Measurements from ENCODE around the gene CTAGE9. TPM values are rescaled to one million over a fixed set of nuclear protein-coding genes. Genes with fewer than 3 reads are reported as not detected.

Gene CTAGE9
- total RNA-seq, 2 experiments from 2014 or later: not detected

- Histone ChIP-seq H3K27ac (ENCODE audit: low read depth in 1 of 2, low read length in 2 of 2) (no peak overlapping the region), H3K4me1 (ENCODE audit: insufficient read depth, low read length) (no peaks in the 10 kb centered on the region), H3K27me3 (ENCODE audit: control insufficient read depth in 1 of 2, insufficient read depth in 2 of 2, low read length in 2 of 2) (no peaks in the 10 kb centered on the region), H3K4me3 (ENCODE audit: low read length) (no peak overlapping the region), H3K9me3 (ENCODE audit: control insufficient read depth in 1 of 2, insufficient read depth in 1 of 2, low read length in 2 of 2) (no peaks in the 10 kb centered on the region), H3K36me3 (ENCODE audit: insufficient read depth, low read length) (no peaks in the 10 kb centered on the region)
- H3K9me3 Mint-ChIP-seq: no peaks in the 10 kb centered on the region
- no peak overlapping the region for H3K27ac Mint-ChIP-seq
- no peaks in the 10 kb centered on the region for H3K4me1 Mint-ChIP-seq (ENCODE audit: low read depth)
- intact Hi-C loops (cut with DNase I, micrococcal nuclease): no loop called here
- DNase-seq: no peak
- TF ChIP-seq, protein P1, sequence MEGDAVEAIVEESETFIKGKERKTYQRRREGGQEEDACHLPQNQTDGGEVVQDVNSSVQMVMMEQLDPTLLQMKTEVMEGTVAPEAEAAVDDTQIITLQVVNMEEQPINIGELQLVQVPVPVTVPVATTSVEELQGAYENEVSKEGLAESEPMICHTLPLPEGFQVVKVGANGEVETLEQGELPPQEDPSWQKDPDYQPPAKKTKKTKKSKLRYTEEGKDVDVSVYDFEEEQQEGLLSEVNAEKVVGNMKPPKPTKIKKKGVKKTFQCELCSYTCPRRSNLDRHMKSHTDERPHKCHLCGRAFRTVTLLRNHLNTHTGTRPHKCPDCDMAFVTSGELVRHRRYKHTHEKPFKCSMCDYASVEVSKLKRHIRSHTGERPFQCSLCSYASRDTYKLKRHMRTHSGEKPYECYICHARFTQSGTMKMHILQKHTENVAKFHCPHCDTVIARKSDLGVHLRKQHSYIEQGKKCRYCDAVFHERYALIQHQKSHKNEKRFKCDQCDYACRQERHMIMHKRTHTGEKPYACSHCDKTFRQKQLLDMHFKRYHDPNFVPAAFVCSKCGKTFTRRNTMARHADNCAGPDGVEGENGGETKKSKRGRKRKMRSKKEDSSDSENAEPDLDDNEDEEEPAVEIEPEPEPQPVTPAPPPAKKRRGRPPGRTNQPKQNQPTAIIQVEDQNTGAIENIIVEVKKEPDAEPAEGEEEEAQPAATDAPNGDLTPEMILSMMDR (IDR thresholded peaks at IDR 0.05): no peak
- CTCF ChIA-PET: no interaction called here
- no peaks in the 10 kb centered on the region for H3K36me3 Mint-ChIP-seq (ENCODE audit: low read depth)
- H3K4me3 Mint-ChIP-seq: no peak overlapping the region
- H3K27me3 Mint-ChIP-seq: peaks cover 5% of the 10 kb centered on the region
- no peak for ATAC-seq (ENCODE audit: poor library complexity)
- POLR2A ChIA-PET: no interaction called here
These were observed 33.8 kb upstream of the CTAGE9 start for GRCh38 chr6:131744432-131745287.

- DNase-seq (no peak), ATAC-seq (ENCODE audit: poor library complexity) (no peak)
- Histone ChIP-seq H3K36me3 (ENCODE audit: insufficient read depth, low read length) (no peaks in the 10 kb centered on the region), H3K27ac (ENCODE audit: low read depth in 1 of 2, low read length in 2 of 2) (no peak overlapping the region), H3K4me3 (ENCODE audit: low read length) (no peak overlapping the region), H3K27me3 (ENCODE audit: control insufficient read depth in 1 of 2, insufficient read depth in 2 of 2, low read length in 2 of 2) (no peaks in the 10 kb centered on the region), H3K9me3 (ENCODE audit: control insufficient read depth in 1 of 2, insufficient read depth in 1 of 2, low read length in 2 of 2) (no peaks in the 10 kb centered on the region), H3K4me1 (ENCODE audit: insufficient read depth, low read length) (no peaks in the 10 kb centered on the region)
- no peaks in the 10 kb centered on the region for H3K36me3 Mint-ChIP-seq (ENCODE audit: low read depth)
- ChIA-PET CTCF (no interaction called here), POLR2A (no interaction called here)
- H3K27ac Mint-ChIP-seq: no peak overlapping the region
- intact Hi-C loops (cut with DNase I, micrococcal nuclease): no loop called here
- peaks cover 5% of the 10 kb centered on the region for H3K27me3 Mint-ChIP-seq
- H3K9me3 Mint-ChIP-seq: no peaks in the 10 kb centered on the region
- H3K4me3 Mint-ChIP-seq: no peak overlapping the region
- no peaks in the 10 kb centered on the region for H3K4me1 Mint-ChIP-seq (ENCODE audit: low read depth)
- TF ChIP-seq, protein P1 (IDR thresholded peaks at IDR 0.05): no peak
These were observed 31.0 kb upstream of the CTAGE9 start for GRCh38 chr6:131741688-131742393.

- no peaks in the 10 kb centered on the region for H3K9me3 ChIP-seq (ENCODE audit: control insufficient read depth in 1 of 2, insufficient read depth in 1 of 2, low read length in 2 of 2)
- H3K36me3 ChIP-seq (ENCODE audit: insufficient read depth, low read length): no peaks in the 10 kb centered on the region
- no peak for DNase-seq
- H3K27ac Mint-ChIP-seq: no peak overlapping the region
- H3K4me3 Mint-ChIP-seq: no peak overlapping the region
- H3K27me3 ChIP-seq (ENCODE audit: control insufficient read depth in 1 of 2, insufficient read depth in 2 of 2, low read length in 2 of 2): no peaks in the 10 kb centered on the region
- POLR2A ChIA-PET: no interaction called here
- no peaks in the 10 kb centered on the region for H3K4me1 Mint-ChIP-seq (ENCODE audit: low read depth)
- CTCF ChIA-PET: no interaction called here
- no peak for ATAC-seq (ENCODE audit: poor library complexity)
- H3K4me3 ChIP-seq (ENCODE audit: low read length): no peak overlapping the region
- H3K27ac ChIP-seq (ENCODE audit: low read depth in 1 of 2, low read length in 2 of 2): no peak overlapping the region
- H3K27me3 Mint-ChIP-seq: peaks cover 5% of the 10 kb centered on the region
- no peaks in the 10 kb centered on the region for H3K4me1 ChIP-seq (ENCODE audit: insufficient read depth, low read length)
- H3K9me3 Mint-ChIP-seq: no peaks in the 10 kb centered on the region
- intact Hi-C loops (cut with DNase I, micrococcal nuclease): no loop called here
- no peaks in the 10 kb centered on the region for H3K36me3 Mint-ChIP-seq (ENCODE audit: low read depth)
- TF ChIP-seq, protein P1 (IDR thresholded peaks at IDR 0.05): no peak
These were observed 29.3 kb upstream of the CTAGE9 start for GRCh38 chr6:131740161-131740560.

Data from CD4-positive, alpha-beta T cell (primary cell).